GM20000 (cell line): ENCODE measurements around the gene RANBP17.

Experiments
- DNase-seq: peaks from one replicate; pipeline ENCODE4 v3.0.0; 2012; ENCODE audit warnings: low spot score
- CTCF ChIP-seq: IDR thresholded peaks from 2 replicates; pipeline ENCODE4 v1.5.1; 2012; ENCODE audit warnings: mild to moderate bottlenecking, control low read depth; ENCODE audit errors: extremely low read depth, missing control alignments

Gene RANBP17

DNA sequence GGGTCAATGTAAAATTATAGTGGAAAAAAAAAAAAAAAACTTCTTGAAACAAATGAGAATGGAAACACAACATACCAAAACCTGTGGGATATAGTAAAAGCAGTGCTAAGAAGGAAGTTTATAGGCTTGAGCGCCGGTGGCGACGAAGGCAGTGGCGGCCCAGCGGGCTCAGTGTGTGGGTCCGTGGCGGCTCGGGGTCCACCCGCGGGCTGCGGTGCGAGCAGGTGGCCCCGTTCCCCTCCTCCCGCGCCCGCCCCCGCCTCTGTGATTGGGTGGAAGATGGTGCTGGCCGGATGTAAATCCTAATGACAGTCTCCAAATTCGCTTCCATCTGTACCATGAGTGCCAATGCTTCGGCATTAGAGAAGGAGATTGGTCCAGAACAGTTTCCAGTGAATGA is 389.7 kb downstream of the RANBP17 start:
- TF ChIP-seq CTCF: no peak
- DNase-seq: no peak

- DNase-seq: no peak
- no peak for TF ChIP-seq CTCF
These were observed 390.9 kb downstream of the RANBP17 start for GRCh38 chr5:171252674-171253073.

- DNase-seq: no peak
- TF ChIP-seq CTCF: no peak
These were observed 397.1 kb downstream of the RANBP17 start for GRCh38 chr5:171258737-171259415.

DNA sequence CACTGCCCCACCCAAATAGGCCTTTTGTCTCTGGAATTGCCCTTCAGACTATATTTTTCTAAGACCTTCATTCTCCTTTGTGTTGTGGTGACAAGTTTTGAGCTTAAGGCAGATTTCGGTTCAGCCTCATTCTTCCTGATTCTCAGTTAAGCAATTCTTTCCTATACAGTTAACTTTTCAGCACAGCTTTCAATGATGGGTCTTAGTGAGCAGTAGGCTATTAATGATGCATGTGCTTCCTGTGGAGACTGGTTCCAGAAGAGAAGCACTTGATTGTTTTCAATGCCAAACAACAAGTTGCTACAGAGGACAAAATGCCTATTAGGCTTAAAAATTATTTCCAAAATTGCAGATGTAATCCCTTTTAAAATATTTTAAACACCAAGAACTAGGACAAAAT is 399.5 kb downstream of the RANBP17 start:
- no peak for DNase-seq
- no peak for TF ChIP-seq CTCF

- DNase-seq: no peak
- no peak for TF ChIP-seq CTCF
These were observed 400.1 kb downstream of the RANBP17 start for GRCh38 chr5:171261904-171262303.

DNA sequence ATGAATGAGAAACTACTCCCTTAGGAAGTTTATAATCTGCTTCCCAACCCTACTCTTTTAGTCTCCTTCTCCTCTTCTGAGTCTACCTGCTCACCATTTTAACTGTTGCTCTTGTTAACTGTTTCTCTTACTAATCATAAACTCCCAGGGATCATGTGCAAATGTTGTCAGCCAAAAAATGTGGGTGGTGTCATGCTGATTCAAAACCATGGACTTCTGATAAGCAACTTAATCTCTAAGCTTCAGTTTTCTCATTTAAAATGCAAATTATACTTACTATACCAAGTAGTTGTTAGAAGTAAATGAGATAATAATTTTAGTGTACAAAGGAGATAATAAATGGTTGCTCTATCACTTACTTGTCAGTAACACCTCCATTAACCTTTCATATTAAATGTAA is 401.4 kb downstream of the RANBP17 start:
- no peak for DNase-seq
- no peak for TF ChIP-seq CTCF

DNA sequence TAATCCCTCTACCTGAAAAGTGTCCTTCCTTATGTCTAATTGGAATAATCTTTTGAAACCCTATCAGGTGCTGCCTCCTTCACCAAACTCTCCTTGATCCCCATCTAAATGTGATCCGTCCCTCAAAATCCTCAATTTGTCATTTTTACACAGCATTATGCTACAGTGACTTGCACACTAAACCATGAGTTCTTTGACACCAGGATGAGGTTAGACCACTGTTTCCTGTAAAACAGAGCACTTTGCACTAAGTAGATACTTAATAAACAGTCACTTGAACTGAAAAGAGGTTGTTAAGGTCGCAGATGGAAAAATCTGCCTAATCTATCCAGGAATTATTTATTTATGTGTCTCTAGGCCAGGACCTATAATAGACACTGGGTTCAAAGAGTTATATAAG is 403.0 kb downstream of the RANBP17 start:
- no peak for TF ChIP-seq CTCF
- DNase-seq: no peak
